ENCODE results near the gene PWWP2B.

DNA sequence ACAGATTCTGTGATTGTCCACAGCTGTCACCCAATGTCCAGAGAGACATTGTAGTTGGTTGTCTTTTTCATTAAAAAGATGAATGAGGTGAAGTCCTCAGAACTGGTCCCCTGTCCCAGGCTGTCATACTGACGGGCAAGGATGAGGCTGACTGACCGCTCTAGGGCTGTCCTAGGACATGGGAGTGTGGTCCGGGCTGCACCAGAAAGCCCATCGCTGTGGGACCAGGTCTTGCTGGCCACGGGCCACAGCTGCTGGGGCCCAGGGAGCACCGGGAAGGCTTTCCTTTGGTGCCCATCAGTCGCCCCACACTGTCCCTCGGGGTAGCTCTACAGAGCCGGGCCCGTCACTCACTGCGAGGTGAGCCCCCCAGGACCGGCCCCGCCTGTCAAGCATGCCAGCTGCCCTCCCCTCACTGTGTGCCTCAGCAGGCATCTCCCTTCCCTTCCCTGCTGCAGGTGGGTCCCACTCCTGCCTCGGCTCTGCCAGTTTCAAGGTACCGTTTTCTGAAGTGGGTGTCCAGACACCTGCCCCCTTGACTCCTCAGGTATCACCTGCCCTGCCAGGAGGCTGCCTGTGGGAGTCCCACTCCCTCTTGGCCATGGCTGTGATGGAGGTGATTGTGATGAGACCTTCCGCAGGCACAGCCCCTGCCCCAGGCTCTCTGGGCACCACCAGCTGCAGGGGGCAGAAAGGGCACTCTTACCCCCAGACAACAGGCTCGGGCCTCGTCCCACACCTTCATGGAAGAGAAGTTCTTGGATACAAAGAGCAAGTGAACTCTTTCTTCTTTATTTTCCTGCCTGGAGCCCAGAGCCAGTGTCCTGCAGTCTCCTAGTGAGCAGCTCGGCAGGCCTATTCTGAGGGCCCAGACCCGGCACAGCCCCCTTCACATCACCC, 43.3 kb upstream of the PWWP2B start:
- TF ChIP-seq, protein P1, sequence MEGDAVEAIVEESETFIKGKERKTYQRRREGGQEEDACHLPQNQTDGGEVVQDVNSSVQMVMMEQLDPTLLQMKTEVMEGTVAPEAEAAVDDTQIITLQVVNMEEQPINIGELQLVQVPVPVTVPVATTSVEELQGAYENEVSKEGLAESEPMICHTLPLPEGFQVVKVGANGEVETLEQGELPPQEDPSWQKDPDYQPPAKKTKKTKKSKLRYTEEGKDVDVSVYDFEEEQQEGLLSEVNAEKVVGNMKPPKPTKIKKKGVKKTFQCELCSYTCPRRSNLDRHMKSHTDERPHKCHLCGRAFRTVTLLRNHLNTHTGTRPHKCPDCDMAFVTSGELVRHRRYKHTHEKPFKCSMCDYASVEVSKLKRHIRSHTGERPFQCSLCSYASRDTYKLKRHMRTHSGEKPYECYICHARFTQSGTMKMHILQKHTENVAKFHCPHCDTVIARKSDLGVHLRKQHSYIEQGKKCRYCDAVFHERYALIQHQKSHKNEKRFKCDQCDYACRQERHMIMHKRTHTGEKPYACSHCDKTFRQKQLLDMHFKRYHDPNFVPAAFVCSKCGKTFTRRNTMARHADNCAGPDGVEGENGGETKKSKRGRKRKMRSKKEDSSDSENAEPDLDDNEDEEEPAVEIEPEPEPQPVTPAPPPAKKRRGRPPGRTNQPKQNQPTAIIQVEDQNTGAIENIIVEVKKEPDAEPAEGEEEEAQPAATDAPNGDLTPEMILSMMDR (IDR thresholded peaks at IDR 0.05; ENCODE audit: low read depth, low read length, poor library complexity, severe bottlenecking): no peak
- no peak for TF ChIP-seq EZH2phosphoT487 (IDR thresholded peaks at IDR 0.05; ENCODE audit: borderline replicate concordance, low read length)
